Measurements from ENCODE around the gene ST8SIA5. TPM values are rescaled to one million over a fixed set of nuclear protein-coding genes. Genes with fewer than 3 reads are reported as not detected.

The ST8SIA5 gene
- total RNA-seq, 2 donors from 2014 or later: 5.9 to 6.7 TPM

DNA sequence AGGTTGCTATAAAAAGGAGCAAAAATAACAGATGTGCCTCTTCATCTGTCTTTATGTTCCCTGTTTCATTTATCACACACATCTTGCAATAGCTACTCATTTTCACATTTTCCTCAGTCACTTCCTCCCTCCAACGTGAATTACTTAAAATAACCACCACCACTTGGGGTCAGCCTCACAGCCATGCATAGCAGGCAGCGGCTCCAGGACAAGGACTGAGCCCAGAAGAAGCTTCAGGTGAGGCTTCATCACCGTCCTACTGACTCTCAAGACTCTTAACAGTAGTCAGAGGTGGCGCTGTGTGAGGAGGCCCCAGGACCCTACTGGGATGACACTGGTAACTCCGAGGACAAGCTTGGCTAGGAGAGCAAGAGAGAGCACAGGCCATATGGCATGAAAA, 15.5 kb upstream of the ST8SIA5 start:
- H3K4me3 ChIP-seq: no peak overlapping the region
- TF ChIP-seq, protein P1, sequence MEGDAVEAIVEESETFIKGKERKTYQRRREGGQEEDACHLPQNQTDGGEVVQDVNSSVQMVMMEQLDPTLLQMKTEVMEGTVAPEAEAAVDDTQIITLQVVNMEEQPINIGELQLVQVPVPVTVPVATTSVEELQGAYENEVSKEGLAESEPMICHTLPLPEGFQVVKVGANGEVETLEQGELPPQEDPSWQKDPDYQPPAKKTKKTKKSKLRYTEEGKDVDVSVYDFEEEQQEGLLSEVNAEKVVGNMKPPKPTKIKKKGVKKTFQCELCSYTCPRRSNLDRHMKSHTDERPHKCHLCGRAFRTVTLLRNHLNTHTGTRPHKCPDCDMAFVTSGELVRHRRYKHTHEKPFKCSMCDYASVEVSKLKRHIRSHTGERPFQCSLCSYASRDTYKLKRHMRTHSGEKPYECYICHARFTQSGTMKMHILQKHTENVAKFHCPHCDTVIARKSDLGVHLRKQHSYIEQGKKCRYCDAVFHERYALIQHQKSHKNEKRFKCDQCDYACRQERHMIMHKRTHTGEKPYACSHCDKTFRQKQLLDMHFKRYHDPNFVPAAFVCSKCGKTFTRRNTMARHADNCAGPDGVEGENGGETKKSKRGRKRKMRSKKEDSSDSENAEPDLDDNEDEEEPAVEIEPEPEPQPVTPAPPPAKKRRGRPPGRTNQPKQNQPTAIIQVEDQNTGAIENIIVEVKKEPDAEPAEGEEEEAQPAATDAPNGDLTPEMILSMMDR (IDR thresholded peaks at IDR 0.05): no peak
- peaks cover 0 to 20% of the 10 kb centered on the region in 2 donors for H3K4me1 ChIP-seq
- H3K27ac ChIP-seq: no peak overlapping the region
- H3K27me3 ChIP-seq: no peaks in the 10 kb centered on the region
- DNase-seq (ENCODE audit: low spot score): no peak
- H3K9me3 ChIP-seq: no peaks in the 10 kb centered on the region
- H3K36me3 ChIP-seq: no peaks in the 10 kb centered on the region

DNA sequence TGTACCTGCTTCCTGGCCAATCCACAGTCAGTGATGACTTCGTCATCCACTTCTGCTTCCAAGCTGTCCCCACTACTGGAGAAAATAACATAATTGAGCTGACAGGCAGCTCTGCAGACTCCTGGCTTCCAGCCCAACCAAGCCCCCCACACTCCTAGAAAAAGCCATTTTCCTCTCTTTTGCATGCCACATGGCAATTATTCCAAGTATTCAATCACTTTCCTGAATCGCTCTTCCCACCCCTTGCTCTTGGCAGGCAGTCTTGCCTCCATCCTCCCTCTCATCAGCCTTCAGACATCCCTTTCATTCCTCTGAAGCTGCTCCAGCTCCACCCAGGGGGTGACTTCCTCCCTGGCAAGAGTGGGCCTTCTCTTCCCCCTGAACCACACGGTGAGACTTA, 14.3 kb upstream of the ST8SIA5 start:
- Histone ChIP-seq H3K36me3 (no peaks in the 10 kb centered on the region), H3K27ac (no peak overlapping the region), H3K9me3 (no peaks in the 10 kb centered on the region), H3K4me3 (no peak overlapping the region), H3K4me1 (peaks cover 0 to 20% of the 10 kb centered on the region in 2 donors), H3K27me3 (no peaks in the 10 kb centered on the region)
- TF ChIP-seq, protein P1 (IDR thresholded peaks at IDR 0.05): no peak
- DNase-seq (ENCODE audit: low spot score): no peak

DNA sequence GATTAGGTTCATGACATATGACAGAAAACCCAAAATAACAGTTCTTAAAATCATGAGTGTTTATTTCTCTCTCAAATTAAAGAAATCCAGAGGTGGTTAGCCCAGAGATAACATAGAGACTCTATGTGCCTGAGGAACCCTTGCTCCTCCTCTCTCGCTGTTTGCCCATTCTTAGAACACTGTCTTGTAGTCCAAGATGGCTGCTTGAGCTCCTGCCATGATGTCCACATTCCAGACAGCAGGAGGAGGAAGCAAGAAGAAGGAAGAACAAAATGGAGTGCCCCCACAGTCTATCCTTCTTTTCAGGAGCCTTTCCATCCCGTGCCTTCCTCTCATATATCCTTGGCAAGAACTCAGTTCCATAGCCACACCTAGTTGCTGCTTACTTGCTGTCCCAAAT, 13.9 kb upstream of the ST8SIA5 start:
- TF ChIP-seq, protein P1 (IDR thresholded peaks at IDR 0.05): no peak
- no peaks in the 10 kb centered on the region for H3K9me3 ChIP-seq
- peaks cover 0 to 20% of the 10 kb centered on the region in 2 donors for H3K4me1 ChIP-seq
- no peaks in the 10 kb centered on the region for H3K27me3 ChIP-seq
- no peak overlapping the region for H3K4me3 ChIP-seq
- no peak overlapping the region for H3K27ac ChIP-seq
- H3K36me3 ChIP-seq: no peaks in the 10 kb centered on the region
- no peak for DNase-seq (ENCODE audit: low spot score)

DNA sequence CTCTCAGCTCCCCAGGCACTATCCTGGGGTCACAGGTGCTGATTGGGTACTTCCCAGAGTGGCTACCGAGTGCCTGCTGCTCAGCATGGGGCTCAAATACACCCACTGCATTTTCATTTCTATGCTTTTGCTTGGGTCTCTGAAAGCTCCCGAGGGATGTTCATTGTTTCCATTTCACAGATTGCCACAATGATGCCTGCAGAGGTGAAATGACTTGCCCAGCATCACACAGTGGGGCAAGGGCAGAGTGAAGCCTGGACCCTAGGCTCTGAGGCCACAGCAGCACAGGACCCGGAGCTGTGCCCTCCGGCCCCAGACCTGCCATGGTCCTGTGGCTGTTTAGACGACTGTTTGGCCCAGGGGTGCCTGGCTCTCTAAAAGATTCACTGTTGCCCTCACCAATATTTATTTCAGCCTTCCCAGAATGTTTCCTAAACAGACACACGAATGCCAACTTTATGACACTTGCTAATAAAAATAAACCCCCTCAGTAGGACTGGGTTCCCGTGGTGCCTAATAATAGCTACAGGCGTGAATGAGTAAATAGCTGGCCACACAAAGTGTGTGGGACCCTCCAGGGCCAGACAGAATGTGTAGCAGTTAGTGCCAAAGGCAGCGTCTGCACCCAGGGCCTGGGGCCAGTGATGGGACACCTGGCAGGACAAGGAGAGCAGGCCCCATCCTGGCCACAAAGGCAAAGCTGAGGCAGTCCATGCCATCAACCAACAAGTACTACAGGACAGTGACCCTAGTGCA, 11.5 kb upstream of the ST8SIA5 start:
- TF ChIP-seq, protein P1 (IDR thresholded peaks at IDR 0.05): no peak
- peak overlapping the region; percentile 74 to 82 for H3K27ac ChIP-seq
- no peak for DNase-seq (ENCODE audit: low spot score)

DNA sequence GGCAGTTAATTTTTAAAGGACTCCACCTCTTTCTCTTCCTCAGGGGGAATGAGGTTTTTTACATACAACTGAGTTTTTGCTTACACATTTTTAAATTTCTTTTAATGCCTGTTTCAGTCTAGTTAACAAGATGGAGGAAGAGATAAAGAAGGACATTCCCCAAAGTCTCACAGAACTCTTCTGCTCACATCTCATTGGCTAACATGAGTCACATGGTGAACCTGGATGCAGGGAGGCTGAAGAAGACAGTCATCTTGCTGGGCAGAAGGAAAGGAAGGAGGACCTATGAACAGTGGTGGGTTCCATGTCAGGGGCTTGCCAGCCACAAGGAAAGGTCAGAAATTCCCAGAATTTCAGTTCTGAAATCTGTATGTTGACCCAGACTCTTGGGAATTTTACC, 10.4 kb upstream of the ST8SIA5 start:
- Histone ChIP-seq H3K9me3 (no peaks in the 10 kb centered on the region), H3K27me3 (no peaks in the 10 kb centered on the region), H3K4me3 (no peak overlapping the region), H3K36me3 (no peaks in the 10 kb centered on the region), H3K4me1 (peaks cover 0 to 17% of the 10 kb centered on the region in 2 donors), H3K27ac (no peak overlapping the region)
- TF ChIP-seq, protein P1 (IDR thresholded peaks at IDR 0.05): no peak
- no peak for DNase-seq (ENCODE audit: low spot score)

More for the DNA sequence above, 11.5 kb upstream of the ST8SIA5 start:
- no peak overlapping the region for H3K4me3 ChIP-seq
- no peaks in the 10 kb centered on the region for H3K9me3 ChIP-seq
- H3K36me3 ChIP-seq: no peaks in the 10 kb centered on the region
- no peaks in the 10 kb centered on the region for H3K27me3 ChIP-seq
- peaks cover 0 to 20% of the 10 kb centered on the region in 2 donors for H3K4me1 ChIP-seq

DNA sequence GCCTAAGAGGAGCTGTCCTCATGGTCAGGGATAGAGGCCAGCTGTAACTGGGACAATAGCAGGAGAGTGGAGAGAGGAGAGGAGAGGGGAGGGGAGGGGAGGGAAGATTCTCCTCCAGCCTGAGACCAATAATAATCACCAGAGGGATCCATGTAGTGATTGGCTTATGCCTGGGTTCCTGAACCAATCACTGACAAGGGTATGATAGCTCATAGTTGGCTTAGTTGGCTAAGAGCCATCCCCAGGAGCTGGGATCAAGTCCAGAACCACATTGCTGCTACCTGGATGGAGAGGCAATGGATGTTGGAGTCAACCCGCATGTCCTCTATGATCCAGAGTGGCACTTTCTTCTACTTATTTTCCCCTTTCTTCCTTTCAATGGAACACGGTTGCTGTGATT, 7.7 kb upstream of the ST8SIA5 start:
- H3K4me3 ChIP-seq: no peak overlapping the region
- H3K9me3 ChIP-seq: no peaks in the 10 kb centered on the region
- TF ChIP-seq, protein P1 (IDR thresholded peaks at IDR 0.05): no peak
- peaks cover 0 to 26% of the 10 kb centered on the region in 2 donors for H3K4me1 ChIP-seq
- H3K27ac ChIP-seq: no peak overlapping the region
- no peaks in the 10 kb centered on the region for H3K27me3 ChIP-seq
- no peak for DNase-seq (ENCODE audit: low spot score)
- no peaks in the 10 kb centered on the region for H3K36me3 ChIP-seq

Data from right atrium auricular region (tissue), 2 donors.